HUES6 (cell line): ENCODE results near the gene TSTD1.

ENCODE experiments used
- H3K27ac ChIP-seq: 2 replicates; pipeline ENCODE4 v1.7.0; 2013; ENCODE audit warnings: low read depth, mild to moderate bottlenecking, low read length, inconsistent platforms
- H3K27me3 ChIP-seq: 2 replicates; pipeline ENCODE4 v1.6.1; 2013; ENCODE audit warnings: low read length; ENCODE audit not compliant: control insufficient read depth, insufficient read depth
- H3K36me3 ChIP-seq: 2 replicates; pipeline ENCODE4 v1.6.1; 2013; ENCODE audit warnings: low read length; ENCODE audit not compliant: control insufficient read depth, insufficient read depth
- H3K4me1 ChIP-seq: 2 replicates; pipeline ENCODE4 v1.6.1; 2013; ENCODE audit warnings: low read length; ENCODE audit not compliant: control insufficient read depth, insufficient read depth
- H3K4me3 ChIP-seq: 2 replicates; pipeline ENCODE4 v1.5.1; 2013; ENCODE audit warnings: low read depth, low read length
- H3K9ac ChIP-seq: one replicate; pipeline ENCODE4 v1.6.1; 2013; ENCODE audit warnings: mild to moderate bottlenecking, low read length
- H3K9me3 ChIP-seq: 2 replicates; pipeline ENCODE4 v1.6.1; 2013; ENCODE audit warnings: low read depth, low read length; ENCODE audit not compliant: control insufficient read depth, insufficient read depth

TSTD1 gene

DNA sequence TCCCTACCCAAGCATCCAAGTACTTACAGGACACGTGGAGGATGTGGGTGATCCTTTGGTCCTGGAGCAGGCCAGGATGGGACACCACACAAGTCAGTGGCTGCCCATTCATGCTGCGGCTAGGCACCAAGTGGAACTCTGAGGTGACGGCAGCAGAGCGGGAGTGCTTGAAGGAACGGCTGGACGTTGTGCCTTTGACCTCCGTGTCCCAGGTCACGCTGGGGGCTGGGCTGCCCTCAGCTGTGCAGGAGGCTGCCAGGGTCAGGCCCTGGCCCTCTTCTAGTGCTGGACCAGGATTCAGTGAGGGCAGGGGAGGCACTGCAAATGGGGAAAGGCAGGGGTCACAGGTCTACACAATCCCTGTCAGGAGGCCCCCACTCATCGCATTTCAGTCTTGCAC, 38.7 kb upstream of the TSTD1 start:
- H3K27ac ChIP-seq: no peak overlapping the region
- no peak overlapping the region for H3K4me3 ChIP-seq
- H3K9ac ChIP-seq: no peak overlapping the region
- no peaks in the 10 kb centered on the region for H3K27me3 ChIP-seq
- H3K9me3 ChIP-seq: no peaks in the 10 kb centered on the region
- no peaks in the 10 kb centered on the region for H3K36me3 ChIP-seq
- peaks cover 7% of the 10 kb centered on the region for H3K4me1 ChIP-seq

GRCh38 chr1:161076410-161076809, 37.6 kb upstream of the TSTD1 start:
- peaks cover 7% of the 10 kb centered on the region for H3K4me1 ChIP-seq
- H3K9me3 ChIP-seq: no peaks in the 10 kb centered on the region
- no peak overlapping the region for H3K9ac ChIP-seq
- no peak overlapping the region for H3K27ac ChIP-seq
- H3K4me3 ChIP-seq: no peak overlapping the region
- no peaks in the 10 kb centered on the region for H3K36me3 ChIP-seq
- H3K27me3 ChIP-seq: no peaks in the 10 kb centered on the region

- H3K27ac ChIP-seq: no peak overlapping the region
- no peaks in the 10 kb centered on the region for H3K27me3 ChIP-seq
- no peaks in the 10 kb centered on the region for H3K36me3 ChIP-seq
- no peak overlapping the region for H3K4me3 ChIP-seq
- no peak overlapping the region for H3K9ac ChIP-seq
- H3K9me3 ChIP-seq: no peaks in the 10 kb centered on the region
- H3K4me1 ChIP-seq: peaks cover 4% of the 10 kb centered on the region
These were observed 36.1 kb upstream of the TSTD1 start for GRCh38 chr1:161074676-161075368.

DNA sequence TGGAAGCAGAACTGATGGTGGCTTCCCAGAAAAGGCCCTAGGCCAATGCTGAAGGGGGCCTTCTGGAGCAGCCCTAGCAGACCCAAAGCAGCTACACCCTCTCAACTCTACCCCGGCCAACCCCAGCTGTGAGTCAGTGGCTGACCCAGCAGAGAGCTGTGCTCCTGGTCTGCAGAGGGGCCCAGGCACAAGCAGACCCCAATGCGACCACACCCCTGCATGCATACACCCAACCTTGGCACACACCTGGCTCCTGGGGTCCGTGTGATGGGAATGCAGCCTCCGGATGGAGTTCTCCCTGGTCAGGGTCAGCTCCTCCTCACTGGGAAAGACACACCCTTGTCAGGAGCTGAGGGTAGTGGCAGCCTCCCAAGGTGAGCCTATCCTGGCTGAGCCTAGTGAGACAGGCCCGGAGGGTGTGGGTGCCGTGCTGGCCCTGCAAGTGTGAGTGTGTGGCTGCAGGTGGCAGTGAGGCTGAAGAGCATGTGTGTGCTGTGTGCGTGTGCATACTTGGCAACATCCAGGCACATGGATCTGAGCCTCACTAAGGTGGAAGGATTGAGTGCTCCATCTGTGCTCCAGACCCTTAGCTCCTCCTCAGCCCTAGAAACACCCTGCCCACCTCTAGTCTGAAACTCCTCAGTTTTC, 34.8 kb upstream of the TSTD1 start:
- Histone ChIP-seq H3K9ac (no peak overlapping the region), H3K27ac (no peak overlapping the region), H3K4me1 (peaks cover 3% of the 10 kb centered on the region), H3K36me3 (no peaks in the 10 kb centered on the region), H3K4me3 (no peak overlapping the region), H3K27me3 (no peaks in the 10 kb centered on the region), H3K9me3 (no peaks in the 10 kb centered on the region)

DNA sequence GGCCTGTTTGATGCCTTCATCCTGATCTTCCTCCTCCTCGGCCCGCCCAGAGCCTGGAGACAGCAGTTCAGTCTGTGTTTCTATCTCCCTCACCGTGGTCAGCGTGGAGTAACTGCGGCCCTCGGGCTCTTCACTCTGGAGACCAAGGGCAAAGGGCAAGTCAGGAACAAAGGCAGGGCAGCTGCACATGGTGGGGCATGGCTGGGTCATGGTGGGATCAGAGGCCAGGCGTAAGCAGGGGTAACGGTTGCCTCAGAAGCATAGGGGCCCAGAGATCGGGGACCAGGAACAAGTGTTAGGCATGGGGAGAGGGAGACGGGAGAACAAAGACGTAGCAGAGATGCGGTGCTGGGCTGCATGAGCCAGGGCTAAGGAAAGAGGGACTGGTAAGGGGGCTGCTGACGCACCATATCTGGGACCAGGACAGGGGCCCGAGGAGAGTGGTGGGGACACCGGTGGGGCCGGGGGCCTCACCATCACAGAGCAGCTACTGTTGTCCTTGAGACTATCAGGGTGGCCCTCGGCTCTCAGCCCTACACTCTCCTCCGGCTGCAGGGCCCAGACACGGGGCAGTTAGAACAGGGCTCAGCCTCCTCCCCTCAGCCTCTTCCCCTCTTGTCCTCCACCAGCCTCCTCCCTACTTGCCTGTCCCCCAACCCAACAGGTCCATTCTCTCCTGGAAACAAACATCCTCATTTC, 34.1 kb upstream of the TSTD1 start:
- H3K9me3 ChIP-seq: no peaks in the 10 kb centered on the region
- no peak overlapping the region for H3K27ac ChIP-seq
- no peaks in the 10 kb centered on the region for H3K27me3 ChIP-seq
- no peaks in the 10 kb centered on the region for H3K36me3 ChIP-seq
- peaks cover 5% of the 10 kb centered on the region for H3K4me1 ChIP-seq
- no peak overlapping the region for H3K9ac ChIP-seq
- no peak overlapping the region for H3K4me3 ChIP-seq

DNA sequence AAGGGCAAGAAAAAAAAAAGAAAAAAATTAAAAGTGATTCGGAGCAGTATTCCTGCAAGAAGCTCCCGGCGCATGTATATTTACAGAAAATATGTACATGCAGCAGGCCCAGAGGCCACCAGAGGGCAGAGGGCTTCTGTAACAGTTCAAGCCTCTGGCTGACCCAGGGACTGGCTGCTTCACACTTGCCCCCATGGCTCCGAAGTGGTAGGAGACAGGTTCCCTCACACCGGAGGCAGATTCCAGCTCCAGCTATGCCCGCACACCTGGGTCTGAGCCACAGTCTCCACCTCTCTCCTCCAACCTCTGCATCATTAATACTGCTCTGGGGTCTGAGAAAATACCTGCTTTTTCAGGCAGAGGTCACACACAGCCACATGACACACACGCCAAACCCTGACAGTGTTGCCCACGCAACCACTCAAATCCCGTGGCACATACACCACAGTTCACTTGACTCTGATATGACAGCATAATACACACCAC, 33.2 kb upstream of the TSTD1 start:
- Histone ChIP-seq H3K27me3 (no peaks in the 10 kb centered on the region), H3K4me3 (no peak overlapping the region), H3K4me1 (peaks cover 5% of the 10 kb centered on the region), H3K9me3 (no peaks in the 10 kb centered on the region), H3K27ac (no peak overlapping the region), H3K36me3 (no peaks in the 10 kb centered on the region), H3K9ac (no peak overlapping the region)

DNA sequence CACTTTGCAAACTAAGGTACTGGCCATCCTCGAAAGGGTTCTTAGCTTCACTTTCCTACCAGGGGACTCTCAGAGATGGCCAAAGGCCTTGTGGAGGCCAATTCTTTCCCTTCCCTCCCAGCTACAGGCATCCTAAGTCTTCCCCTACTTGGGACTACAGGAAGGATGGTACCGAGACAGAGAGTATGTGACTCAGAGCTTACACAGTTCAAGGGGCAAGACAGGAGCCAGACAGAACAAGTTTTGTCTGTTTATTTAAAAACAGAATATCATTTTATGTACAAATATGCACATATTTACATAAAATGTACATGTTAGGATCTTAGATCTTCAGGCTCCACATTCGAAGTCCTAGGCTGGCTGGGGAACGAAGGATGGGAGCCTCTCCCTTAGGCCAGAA, 32.0 kb upstream of the TSTD1 start:
- no peak overlapping the region for H3K4me3 ChIP-seq
- peaks cover 5% of the 10 kb centered on the region for H3K4me1 ChIP-seq
- H3K9ac ChIP-seq: no peak overlapping the region
- H3K9me3 ChIP-seq: no peaks in the 10 kb centered on the region
- no peaks in the 10 kb centered on the region for H3K36me3 ChIP-seq
- H3K27me3 ChIP-seq: no peaks in the 10 kb centered on the region
- no peak overlapping the region for H3K27ac ChIP-seq

GRCh38 chr1:161069731-161070270, 31.0 kb upstream of the TSTD1 start, which contains the start of gene ARHGAP30:
TSS of gene ARHGAP30 (minus strand) at chr1:161069891. CDS start at chr1:161069624, 267 bp downstream.
- Histone ChIP-seq H3K27ac (no peak within 1 kb of the TSS), H3K4me3 (no peak within 1 kb of the TSS), H3K4me1 (peaks cover 5% of the 10 kb centered on the region), H3K36me3 (no peaks in the 10 kb centered on the region), H3K27me3 (no peaks in the 10 kb centered on the region), H3K9me3 (no peaks in the 10 kb centered on the region), H3K9ac (no peak within 1 kb of the TSS)

DNA sequence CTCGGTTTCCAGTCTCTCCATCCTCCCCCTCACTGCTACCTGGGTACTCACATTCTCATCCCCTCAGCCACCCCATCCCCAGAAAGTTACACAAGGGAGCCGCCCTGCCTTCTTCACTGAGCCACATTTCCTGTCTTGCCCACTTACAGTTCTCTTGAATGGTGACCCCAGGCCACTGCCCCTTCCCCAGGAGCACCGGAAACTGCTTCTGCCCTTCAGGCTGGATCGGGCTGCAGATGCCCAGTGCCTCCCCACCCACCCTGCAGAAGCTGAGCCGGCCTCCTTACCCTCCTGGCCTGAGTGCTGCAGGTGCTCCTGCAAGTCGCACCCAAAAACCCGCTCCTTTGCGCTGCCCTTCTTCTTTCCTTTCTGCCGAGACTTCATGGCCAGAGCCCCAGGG, 30.5 kb upstream of the TSTD1 start:
- Histone ChIP-seq H3K9ac (no peak overlapping the region), H3K36me3 (no peaks in the 10 kb centered on the region), H3K4me3 (no peak overlapping the region), H3K27me3 (no peaks in the 10 kb centered on the region), H3K27ac (no peak overlapping the region), H3K4me1 (peaks cover 5% of the 10 kb centered on the region), H3K9me3 (no peaks in the 10 kb centered on the region)

- no peak overlapping the region for H3K27ac ChIP-seq
- H3K9ac ChIP-seq: no peak overlapping the region
- H3K4me1 ChIP-seq: peaks cover 5% of the 10 kb centered on the region
- H3K36me3 ChIP-seq: no peaks in the 10 kb centered on the region
- no peaks in the 10 kb centered on the region for H3K9me3 ChIP-seq
- H3K4me3 ChIP-seq: no peak overlapping the region
- H3K27me3 ChIP-seq: no peaks in the 10 kb centered on the region
These were observed 29.8 kb upstream of the TSTD1 start for GRCh38 chr1:161068306-161069234.
